ENCODE measurements around the gene HASPIN.

- no peak for TF ChIP-seq POLR2A (IDR thresholded peaks at IDR 0.05)
- no peak for TF ChIP-seq CTCF (IDR thresholded peaks at IDR 0.05)
These were observed 46.8 kb downstream of the HASPIN start for GRCh38 chr17:3770466-3770865.

All from esophagus squamous epithelium (tissue), 4 donors.